ENCODE data around the gene PCBP3. TPM values are rescaled to one million over a fixed set of nuclear protein-coding genes. Genes with fewer than 3 reads are reported as not detected.

The PCBP3 gene
- total and polyA plus RNA-seq, 2 of the 13 experiments (the other 11 are each of a cell fraction or from before 2014, with no cell fraction given) = not detected

DNA sequence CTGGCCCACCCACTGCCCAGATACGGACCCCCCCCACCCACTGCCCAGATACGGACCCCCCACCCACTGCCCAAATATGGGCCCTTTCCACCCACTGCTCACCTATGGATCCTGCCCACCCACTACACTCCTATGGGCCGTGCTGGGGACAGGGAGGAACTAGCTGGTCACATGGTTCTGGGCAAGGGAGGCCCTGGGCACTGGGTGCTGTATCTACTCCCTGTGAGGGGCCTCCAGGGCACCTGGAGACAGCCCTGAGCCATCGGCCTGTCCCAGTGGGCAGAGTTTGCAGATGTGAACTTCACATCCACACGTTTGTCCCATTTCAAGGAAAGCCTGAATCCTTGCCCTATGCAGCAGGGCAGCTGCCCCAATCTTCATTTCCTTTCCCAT is 266.6 kb downstream of the PCBP3 start:
- ChIA-PET POLR2A (no interaction called here), CTCF (ENCODE audit: low intra/inter-chr PET ratio, low total read pairs) (no interaction called here)
- Histone ChIP-seq H3K27ac (ENCODE audit: extremely low read length, insufficient read depth, low read length) (no peak overlapping the region), H3K36me3 (replicated peaks in 1 of 2; ENCODE audit: control insufficient read depth in 1 of 2, insufficient read depth in 2 of 2, low read length in 2 of 2) (no peaks in the 10 kb centered on the region), H3K9me3 (ENCODE audit: low read length) (no peaks in the 10 kb centered on the region), H4K20me1 (ENCODE audit: insufficient read depth, low read length) (no peaks in the 10 kb centered on the region), H3K79me2 (ENCODE audit: insufficient read depth, low read length) (no peaks in the 10 kb centered on the region), H3K9ac (ENCODE audit: insufficient read depth, low read depth, low read length) (no peak overlapping the region), H3K4me3 (replicated peaks in 1 of 3; ENCODE audit: insufficient read depth in 1 of 3, low read depth in 2 of 3, low read length in 3 of 3) (no peak overlapping the region), H2AFZ (ENCODE audit: low read length) (no peak overlapping the region), H3K4me2 (ENCODE audit: low read depth, low read length) (no peak overlapping the region), H3K4me1 (ENCODE audit: insufficient read depth, low read length) (no peaks in the 10 kb centered on the region), H3K27me3 (ENCODE audit: control insufficient read depth in 1 of 2, insufficient read depth in 2 of 2, low read length in 2 of 2) (peaks cover 5 to 55% of the 10 kb centered on the region in 2 experiments; a peak in 4 of 5 replicates)
- ATAC-seq (no peak), FAIRE-seq (no peak), DNase-seq (ENCODE audit: low spot score) (no peak)
- TF ChIP-seq ZNF234 (CRISPR knock-in tag; conservative IDR thresholded peaks at IDR 0.05) (no peak), DR1 (CRISPR knock-in tag; IDR thresholded peaks at IDR 0.05) (no peak), SMC3 (IDR thresholded peaks at IDR 0.05; ENCODE audit: low read length) (no peak), NFKBIZ (CRISPR knock-in tag; IDR thresholded peaks at IDR 0.05) (no peak), ZNF780A (CRISPR knock-in tag; IDR thresholded peaks at IDR 0.05) (no peak), IKZF4 (CRISPR knock-in tag; IDR thresholded peaks at IDR 0.05; ENCODE audit: borderline replicate concordance, low read depth, not compliant biosample characterization) (no peak), PPARG (CRISPR knock-in tag; conservative IDR thresholded peaks at IDR 0.05) (no peak)
- TF ChIP-seq, protein P1, sequence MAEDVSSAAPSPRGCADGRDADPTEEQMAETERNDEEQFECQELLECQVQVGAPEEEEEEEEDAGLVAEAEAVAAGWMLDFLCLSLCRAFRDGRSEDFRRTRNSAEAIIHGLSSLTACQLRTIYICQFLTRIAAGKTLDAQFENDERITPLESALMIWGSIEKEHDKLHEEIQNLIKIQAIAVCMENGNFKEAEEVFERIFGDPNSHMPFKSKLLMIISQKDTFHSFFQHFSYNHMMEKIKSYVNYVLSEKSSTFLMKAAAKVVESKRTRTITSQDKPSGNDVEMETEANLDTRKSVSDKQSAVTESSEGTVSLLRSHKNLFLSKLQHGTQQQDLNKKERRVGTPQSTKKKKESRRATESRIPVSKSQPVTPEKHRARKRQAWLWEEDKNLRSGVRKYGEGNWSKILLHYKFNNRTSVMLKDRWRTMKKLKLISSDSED (CRISPR knock-in tag; IDR thresholded peaks at IDR 0.05) = no peak
- TF ChIP-seq, protein P2, sequence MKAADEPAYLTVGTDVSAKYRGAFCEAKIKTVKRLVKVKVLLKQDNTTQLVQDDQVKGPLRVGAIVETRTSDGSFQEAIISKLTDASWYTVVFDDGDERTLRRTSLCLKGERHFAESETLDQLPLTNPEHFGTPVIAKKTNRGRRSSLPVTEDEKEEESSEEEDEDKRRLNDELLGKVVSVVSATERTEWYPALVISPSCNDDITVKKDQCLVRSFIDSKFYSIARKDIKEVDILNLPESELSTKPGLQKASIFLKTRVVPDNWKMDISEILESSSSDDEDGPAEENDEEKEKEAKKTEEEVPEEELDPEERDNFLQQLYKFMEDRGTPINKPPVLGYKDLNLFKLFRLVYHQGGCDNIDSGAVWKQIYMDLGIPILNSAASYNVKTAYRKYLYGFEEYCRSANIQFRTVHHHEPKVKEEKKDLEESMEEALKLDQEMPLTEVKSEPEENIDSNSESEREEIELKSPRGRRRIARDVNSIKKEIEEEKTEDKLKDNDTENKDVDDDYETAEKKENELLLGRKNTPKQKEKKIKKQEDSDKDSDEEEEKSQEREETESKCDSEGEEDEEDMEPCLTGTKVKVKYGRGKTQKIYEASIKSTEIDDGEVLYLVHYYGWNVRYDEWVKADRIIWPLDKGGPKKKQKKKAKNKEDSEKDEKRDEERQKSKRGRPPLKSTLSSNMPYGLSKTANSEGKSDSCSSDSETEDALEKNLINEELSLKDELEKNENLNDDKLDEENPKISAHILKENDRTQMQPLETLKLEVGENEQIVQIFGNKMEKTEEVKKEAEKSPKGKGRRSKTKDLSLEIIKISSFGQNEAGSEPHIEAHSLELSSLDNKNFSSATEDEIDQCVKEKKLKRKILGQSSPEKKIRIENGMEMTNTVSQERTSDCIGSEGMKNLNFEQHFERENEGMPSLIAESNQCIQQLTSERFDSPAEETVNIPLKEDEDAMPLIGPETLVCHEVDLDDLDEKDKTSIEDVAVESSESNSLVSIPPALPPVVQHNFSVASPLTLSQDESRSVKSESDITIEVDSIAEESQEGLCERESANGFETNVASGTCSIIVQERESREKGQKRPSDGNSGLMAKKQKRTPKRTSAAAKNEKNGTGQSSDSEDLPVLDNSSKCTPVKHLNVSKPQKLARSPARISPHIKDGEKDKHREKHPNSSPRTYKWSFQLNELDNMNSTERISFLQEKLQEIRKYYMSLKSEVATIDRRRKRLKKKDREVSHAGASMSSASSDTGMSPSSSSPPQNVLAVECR (CRISPR knock-in tag; IDR thresholded peaks at IDR 0.05; ENCODE audit: borderline replicate concordance) = no peak
- TF ChIP-seq, protein P3, sequence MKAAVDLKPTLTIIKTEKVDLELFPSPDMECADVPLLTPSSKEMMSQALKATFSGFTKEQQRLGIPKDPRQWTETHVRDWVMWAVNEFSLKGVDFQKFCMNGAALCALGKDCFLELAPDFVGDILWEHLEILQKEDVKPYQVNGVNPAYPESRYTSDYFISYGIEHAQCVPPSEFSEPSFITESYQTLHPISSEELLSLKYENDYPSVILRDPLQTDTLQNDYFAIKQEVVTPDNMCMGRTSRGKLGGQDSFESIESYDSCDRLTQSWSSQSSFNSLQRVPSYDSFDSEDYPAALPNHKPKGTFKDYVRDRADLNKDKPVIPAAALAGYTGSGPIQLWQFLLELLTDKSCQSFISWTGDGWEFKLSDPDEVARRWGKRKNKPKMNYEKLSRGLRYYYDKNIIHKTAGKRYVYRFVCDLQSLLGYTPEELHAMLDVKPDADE (CRISPR knock-in tag; IDR thresholded peaks at IDR 0.05) = no peak
- TF ChIP-seq, protein P4, sequence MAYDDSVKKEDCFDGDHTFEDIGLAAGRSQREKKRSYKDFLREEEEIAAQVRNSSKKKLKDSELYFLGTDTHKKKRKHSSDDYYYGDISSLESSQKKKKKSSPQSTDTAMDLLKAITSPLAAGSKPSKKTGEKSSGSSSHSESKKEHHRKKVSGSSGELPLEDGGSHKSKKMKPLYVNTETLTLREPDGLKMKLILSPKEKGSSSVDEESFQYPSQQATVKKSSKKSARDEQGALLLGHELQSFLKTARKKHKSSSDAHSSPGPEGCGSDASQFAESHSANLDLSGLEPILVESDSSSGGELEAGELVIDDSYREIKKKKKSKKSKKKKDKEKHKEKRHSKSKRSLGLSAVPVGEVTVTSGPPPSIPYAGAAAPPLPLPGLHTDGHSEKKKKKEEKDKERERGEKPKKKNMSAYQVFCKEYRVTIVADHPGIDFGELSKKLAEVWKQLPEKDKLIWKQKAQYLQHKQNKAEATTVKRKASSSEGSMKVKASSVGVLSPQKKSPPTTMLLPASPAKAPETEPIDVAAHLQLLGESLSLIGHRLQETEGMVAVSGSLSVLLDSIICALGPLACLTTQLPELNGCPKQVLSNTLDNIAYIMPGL (CRISPR knock-in tag; IDR thresholded peaks at IDR 0.05; ENCODE audit: borderline replicate concordance in 1 of 2, low read depth in 1 of 2) = no peak
- in situ Hi-C loops (cut with HindIII; ENCODE audit: extremely low pct_ligation_motif_present, low pct_unique_long_range_greater_than_20kb) = no loop called here
- intact Hi-C loops (cut with micrococcal nuclease; ENCODE audit: unreplicated experiment) = no loop called here
- WGBS (ENCODE audit: low lambda C conversion rate) = 24% methylated on average over 4 of the region's 5 CpGs
- no TSS peak for BruUV-seq (replicated peaks)

Measured in HepG2 (cell line).